HG03342 (cell line): ENCODE data around the gene LRTM1.

ENCODE experiments used
- ATAC-seq: cut with Tn5 transposase; IDR thresholded peaks from one replicate; pipeline ENCODE4 v1.9.1; 2021; ENCODE audit warnings: mild to moderate bottlenecking, moderate library complexity; ENCODE audit not compliant: unreplicated experiment

The LRTM1 gene

GRCh38 chr3:54928046-54928770, at the start of gene LRTM1:
Gene LRTM1 (minus strand): TSS chr3:54928059. CDS start chr3:54927911, 148 bp downstream.
- ATAC-seq, result no peak

DNA sequence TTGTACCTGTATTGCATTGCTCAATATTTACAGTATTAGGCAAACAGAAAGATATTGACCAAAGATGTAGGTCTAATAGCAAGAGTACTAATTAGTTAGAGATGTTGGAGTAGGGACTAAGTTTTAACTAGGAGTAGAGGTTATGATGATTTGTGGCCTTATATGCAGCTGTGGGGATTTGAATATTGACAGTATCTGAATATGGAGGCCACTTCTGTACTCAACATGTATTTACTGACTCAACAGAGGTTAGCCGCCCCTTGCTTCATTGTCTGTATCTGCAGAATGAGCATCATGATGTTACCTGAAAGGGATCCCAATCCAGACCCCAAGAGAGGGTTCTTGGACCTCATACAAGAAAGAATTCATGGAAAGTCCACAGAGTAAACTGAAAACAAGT, 49.6 kb upstream of the LRTM1 start:
- ATAC-seq, result no peak

GRCh38 chr3:54970895-54971294, 43.0 kb upstream of the LRTM1 start:
- ATAC-seq, result no peak

DNA sequence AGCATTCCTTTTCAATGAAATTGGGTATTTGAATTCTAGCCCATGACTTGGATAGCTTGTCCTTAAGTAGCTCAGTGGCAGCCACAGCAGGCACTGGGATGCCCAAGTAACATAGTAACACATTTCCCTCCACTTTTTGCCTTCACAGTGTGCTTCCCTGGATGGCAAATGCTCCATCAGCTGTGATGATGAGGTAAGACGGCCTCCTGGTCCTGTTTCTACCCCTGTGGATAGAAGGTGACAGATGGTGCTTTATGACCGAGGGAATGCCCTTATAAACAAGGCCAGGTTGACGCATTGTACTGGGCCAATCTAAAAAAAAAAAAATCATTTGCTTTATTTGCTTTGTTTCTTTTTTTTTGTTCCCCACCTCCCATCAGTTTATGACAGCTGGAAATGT, 41.8 kb upstream of the LRTM1 start:
- no peak for ATAC-seq

- ATAC-seq, result no peak
These were observed 40.8 kb upstream of the LRTM1 start for GRCh38 chr3:54968546-54969172.

GRCh38 chr3:54967731-54968161, 39.9 kb upstream of the LRTM1 start:
- ATAC-seq, result no peak

GRCh38 chr3:54966979-54967378, 39.1 kb upstream of the LRTM1 start:
- no peak for ATAC-seq

DNA sequence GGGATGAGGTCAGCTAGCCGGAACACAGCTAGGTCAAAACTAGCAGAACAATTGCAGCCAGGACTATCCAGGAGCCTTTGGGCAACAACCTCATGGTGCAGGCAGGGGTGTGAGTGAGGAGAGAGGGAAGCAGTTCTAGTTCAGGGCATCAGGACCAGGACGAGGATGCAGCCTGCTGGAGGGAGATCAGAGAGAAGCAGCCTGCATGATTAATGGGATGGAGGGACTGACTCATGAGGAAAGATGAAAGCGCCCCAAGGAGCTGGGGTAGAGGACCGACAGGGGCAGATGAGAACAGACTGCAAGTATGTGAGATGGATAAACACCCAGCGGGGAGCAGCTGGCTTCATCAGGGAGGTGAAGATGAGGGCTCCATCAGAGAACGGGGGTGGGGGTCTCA, 37.9 kb upstream of the LRTM1 start:
- no peak for ATAC-seq

GRCh38 chr3:54964081-54964480, 36.2 kb upstream of the LRTM1 start:
- no peak for ATAC-seq

DNA sequence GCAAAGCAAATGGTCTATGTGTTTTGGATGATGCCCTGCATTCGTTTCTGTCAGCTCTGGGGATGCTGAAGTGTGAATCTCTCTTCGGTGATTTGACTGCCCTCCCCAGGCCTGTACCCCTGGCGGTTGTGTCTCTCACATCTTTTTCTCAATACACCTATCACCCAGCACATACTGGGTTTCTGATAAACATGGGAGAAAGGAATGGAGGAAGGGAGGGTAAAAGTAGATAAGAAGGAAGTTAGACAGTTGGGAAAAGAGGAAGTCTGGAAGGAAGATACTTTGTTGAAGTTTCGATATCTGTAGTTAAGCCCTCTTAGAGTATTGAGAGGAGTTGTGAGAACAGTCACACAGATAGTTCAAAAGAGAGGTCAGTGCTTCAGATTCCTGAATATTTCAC, 35.8 kb upstream of the LRTM1 start:
- no peak for ATAC-seq

DNA sequence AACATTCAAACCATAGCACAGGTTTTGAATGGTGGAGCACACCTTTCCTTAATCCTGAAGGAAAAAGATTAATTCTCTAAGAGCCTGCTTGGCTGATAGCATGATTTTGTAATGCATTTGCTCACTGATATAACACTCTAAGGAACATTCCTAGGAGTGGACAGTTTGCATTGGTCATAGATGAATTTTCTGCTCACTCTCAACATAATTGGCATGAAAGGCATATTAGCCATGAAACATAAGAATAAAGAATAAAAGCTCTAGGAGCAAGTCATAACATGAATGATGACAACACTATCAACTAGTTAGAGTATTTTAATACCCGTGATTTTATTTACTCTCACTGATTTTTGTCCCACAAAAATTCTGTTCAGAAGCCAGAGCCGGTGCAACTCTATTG, 34.3 kb upstream of the LRTM1 start:
- ATAC-seq, result no peak

GRCh38 chr3:54960701-54961100, 32.8 kb upstream of the LRTM1 start:
- ATAC-seq, result no peak

DNA sequence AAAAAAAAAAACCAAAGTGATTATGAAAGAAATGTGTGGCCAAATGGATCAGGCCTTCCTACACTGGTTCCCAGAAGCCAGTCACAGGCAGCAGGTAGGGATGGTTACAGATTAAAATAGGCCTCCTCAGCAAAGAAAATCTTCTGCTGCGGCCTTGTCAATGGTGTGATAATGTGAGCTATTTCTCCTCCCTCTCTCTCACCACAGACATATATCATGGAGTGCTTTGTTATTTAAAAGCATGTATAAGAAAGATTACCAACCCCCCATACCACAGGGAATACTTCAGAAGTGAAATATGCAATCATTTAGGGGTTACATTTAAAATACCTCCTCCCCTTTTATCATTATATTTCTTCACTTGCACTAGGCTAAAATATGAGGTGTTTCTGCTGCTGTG, 32.2 kb upstream of the LRTM1 start:
- no peak for ATAC-seq

DNA sequence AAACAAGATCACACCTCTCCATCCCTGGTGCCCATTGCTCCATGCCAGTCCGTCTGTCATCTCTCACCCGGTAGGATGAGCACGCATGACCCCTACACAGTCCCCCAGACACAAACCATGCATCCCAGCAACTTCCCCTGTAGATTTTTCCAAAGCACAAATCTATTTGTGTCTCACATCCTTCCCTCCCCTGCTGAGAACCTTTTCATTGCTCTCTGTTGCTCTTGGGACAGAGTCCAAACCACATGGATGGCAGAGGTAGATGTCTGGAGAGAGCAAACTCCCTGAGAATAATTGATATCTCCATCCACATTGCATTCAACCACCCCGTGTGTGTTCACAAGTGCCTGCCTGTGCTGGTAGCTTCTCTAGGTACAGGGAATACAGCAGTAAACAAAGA, 29.9 kb upstream of the LRTM1 start:
- no peak for ATAC-seq

GRCh38 chr3:54955941-54956340, 28.1 kb upstream of the LRTM1 start:
- no peak for ATAC-seq

DNA sequence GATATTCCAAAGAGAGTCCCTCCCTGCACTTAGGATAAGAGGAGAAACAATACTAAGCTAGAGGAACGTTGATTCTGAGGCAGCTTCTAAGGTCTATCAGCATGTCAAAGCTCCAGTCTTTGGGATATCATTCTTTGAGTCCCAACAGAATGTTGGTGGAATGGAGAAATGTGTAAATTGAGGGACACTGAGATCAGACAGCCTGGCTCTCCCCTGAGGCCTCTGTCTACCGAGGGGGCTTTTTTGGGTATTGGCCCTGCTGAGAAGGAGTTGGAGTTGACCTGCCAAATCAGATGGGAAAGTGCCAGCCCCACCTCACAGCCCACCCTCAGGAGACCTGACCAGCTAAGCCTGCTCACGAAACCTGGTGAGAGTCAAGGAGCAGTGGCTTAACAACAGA, 27.6 kb upstream of the LRTM1 start:
- ATAC-seq, result no peak

DNA sequence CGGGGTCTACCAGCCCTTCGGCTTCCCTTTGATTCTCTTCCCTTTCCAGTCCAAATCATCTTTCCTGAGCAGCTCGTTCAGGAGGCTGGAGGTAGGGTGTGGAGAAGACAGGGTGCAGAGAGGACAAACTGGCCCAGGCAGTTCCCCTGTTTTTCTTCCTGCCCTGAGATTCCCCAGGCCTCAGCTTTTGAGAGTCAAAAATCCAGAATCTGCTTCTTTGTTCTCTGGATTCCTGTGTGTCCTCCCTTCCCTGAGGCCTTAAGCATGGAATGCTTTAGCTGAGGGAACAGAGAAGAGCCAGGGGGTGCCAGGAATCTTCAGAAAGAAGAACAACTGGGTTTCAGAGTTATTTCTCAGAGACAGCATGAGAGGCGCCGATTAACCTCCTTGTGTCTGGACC, 26.7 kb upstream of the LRTM1 start:
- ATAC-seq, result no peak

DNA sequence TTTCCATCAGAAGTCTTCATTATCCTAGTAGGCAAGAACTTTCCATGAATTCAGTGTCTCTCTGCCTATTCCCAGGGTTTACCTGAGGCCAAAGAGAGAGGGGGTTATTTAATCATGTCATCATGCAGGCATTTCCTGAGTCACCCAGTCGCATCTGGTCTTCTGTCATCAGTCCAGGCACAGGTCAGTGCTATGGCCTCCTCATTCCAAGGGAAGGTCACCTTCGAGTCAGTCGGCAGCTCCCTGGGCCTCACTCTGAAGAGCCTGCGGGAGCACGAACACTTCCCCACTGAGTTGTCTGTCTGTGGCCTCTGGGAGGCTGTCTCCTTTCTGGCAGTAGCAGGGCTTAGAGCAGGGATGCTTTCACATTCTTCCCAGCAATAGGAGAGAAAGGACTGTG, 26.2 kb upstream of the LRTM1 start:
- no peak for ATAC-seq

DNA sequence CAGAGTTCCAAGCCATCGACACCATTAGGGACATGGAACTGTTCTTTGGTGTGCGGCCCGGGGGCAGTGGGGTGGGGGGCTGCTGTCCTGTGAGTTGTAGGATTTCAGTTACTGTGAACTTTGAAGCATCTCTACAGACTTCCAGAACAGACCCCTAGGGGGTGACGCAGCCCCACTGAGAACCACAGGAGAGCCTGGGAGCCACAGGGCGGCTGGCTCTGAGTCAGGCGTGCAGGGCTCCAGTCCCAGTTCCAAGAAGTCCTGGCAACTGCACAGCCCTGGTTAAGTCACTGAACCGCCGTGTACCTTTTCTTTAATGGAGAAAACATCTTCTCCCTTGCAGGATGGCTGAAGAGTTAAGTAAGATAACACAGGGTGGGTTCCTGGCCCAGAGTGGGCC, 23.5 kb upstream of the LRTM1 start:
- no peak for ATAC-seq

DNA sequence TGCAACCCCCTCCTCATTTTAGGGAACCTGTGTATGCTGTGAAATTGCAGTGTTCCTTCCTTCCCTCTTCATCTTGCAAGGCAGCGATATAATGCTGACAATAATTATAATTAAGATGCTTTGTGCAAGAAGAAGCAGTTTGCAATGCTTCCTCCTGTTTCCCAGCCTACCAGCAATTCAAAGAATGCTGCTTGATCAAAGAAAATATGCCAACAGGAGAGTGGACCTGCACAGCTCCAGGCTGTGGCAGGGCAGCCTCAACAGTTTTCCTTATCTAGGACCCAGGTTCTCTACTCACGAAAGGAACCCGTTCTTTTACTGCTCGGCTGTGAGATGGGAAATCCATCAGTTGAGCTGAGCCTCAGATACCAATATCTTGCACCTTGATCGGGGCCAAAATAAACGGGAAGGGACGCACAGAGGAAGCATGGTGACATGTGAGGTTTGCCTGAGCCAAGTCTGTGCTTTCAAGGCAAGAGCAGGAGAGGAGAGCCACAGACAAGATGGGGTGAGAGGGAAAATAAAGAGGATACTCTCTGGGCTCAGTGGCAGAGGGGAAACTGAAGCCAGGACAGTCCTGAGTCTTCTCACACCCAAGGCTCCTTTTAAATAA, 22.6 kb upstream of the LRTM1 start:
- no peak for ATAC-seq

DNA sequence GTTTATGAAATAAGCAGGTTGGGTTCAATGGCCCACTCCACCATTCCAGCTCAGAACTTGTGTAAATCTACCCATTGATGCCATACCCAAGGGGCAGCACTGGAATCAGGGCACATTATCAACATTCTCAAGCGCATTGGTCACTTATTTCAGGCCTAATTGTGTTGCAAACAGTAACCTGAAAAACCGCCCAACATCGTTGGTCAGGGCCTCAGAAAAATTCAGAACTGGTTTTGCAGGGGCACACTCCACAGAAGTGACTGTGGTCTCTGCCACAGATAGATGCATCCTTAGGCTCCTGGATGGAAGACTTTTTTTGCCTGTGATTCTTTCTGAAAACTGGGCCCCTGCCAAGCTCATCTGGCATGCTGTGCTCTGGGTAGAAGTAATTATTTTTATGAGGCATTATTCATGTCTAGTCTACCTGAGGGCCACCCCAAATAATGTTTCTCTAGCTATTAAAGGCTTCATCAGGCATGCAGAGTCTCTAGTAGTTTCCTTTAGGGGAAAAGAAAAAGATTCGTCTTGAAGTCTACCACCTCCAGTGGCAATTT, 21.7 kb upstream of the LRTM1 start:
- no peak for ATAC-seq
